KMS-11 (cell line): Measurements from ENCODE around the gene DEFB112.

Experiments
- H2AFZ ChIP-seq: fragments of 200-600 bp; sonication (generic); 2 replicates; pipeline ENCODE4 v1.6.1; 2016; ENCODE audit warnings: antibody characterized with exemption, mixed run types, low read depth
- H3K27ac ChIP-seq: fragments of 200-600 bp; sonication (generic); 2 replicates; pipeline ENCODE4 v1.6.1; 2016; ENCODE audit warnings: mild to moderate bottlenecking, mixed run types
- H3K27me3 ChIP-seq: fragments of 200-600 bp; sonication (generic); 2 replicates; pipeline ENCODE4 v1.6.1; 2017; ENCODE audit warnings: mild to moderate bottlenecking, low read depth, mixed run types, moderate library complexity; ENCODE audit not compliant: insufficient read depth
- H3K36me3 ChIP-seq: fragments of 200-600 bp; sonication (generic); 2 replicates; pipeline ENCODE4 v1.6.1; 2017; ENCODE audit warnings: mild to moderate bottlenecking, mixed run types; ENCODE audit not compliant: insufficient read depth
- H3K4me1 ChIP-seq: fragments of 200-600 bp; sonication (generic); 2 replicates; pipeline ENCODE4 v1.6.1; 2016; ENCODE audit warnings: mild to moderate bottlenecking, low read depth, mixed run types; ENCODE audit not compliant: poor library complexity, severe bottlenecking
- H3K4me2 ChIP-seq: fragments of 200-600 bp; sonication (generic); 2 replicates; pipeline ENCODE4 v1.7.0; 2016; ENCODE audit warnings: mild to moderate bottlenecking, mixed run types
- H3K4me3 ChIP-seq: fragments of 200-600 bp; sonication (generic); IDR thresholded peaks from 2 replicates; pipeline ENCODE4 v1.6.1; 2017; ENCODE audit warnings: low read depth, low read length, mixed read lengths; ENCODE audit not compliant: insufficient read depth
- H3K79me2 ChIP-seq: fragments of 200-600 bp; sonication (generic); 2 replicates; pipeline ENCODE4 v1.6.1; 2016; ENCODE audit warnings: low read depth, mixed run types; ENCODE audit not compliant: insufficient read depth
- H3K9ac ChIP-seq: fragments of 200-600 bp; sonication (generic); 2 replicates; pipeline ENCODE4 v1.6.1; 2016; ENCODE audit warnings: mild to moderate bottlenecking, mixed run types
- H4K20me1 ChIP-seq: fragments of 200-600 bp; sonication (generic); 2 replicates; pipeline ENCODE4 v1.6.1; 2016; ENCODE audit warnings: mild to moderate bottlenecking, mixed run types; ENCODE audit not compliant: insufficient read depth
- TF ChIP-seq, protein P1 (sequence below): fragments of 200-600 bp; sonication (generic); conservative IDR thresholded peaks from 2 replicates; pipeline ENCODE4 v1.6.1; 2017; ENCODE audit warnings: low read depth, mild to moderate bottlenecking, antibody characterized with exemption, low read length, moderate library complexity, mixed read lengths

The DEFB112 gene

DNA sequence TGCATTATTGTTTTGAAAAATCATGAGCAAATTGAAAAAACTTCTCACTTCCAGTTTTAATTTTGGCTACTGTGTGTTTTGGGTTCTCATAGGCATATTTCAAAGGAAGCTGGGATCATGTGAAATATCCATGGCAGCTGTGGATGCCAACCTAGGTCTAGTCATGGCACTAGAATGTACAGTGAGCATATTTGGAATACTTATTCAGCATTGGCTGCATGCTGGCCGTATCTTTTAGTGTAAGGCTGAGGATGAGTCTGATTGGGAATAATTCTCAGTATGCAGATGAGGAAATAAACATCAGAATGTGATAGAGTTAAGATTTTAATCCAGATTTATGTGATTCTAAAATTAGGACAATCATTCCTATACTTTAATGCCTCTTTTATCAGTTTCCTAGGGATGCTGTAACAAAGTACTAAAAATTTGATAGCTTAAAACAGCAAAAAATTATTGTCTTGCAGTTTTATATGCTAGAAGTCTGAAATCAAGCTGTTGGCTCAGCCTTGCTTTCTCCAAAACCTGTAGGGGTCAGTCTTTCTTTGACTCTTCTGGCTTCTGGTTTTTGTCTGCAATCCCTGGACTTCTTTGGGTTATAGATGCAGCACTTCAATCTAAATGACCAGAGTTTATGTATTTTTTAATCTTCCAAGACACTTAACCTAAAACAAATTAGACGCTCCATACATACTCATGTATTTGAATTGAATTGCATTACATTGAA is 37.7 kb upstream of the DEFB112 start:
- H3K27me3 ChIP-seq: no peaks in the 10 kb centered on the region
- H2AFZ ChIP-seq: no peak overlapping the region
- H3K9ac ChIP-seq: no peak overlapping the region
- H3K4me1 ChIP-seq: no peaks in the 10 kb centered on the region
- H3K4me3 ChIP-seq: no peak overlapping the region
- no peak overlapping the region for H3K27ac ChIP-seq
- TF ChIP-seq, protein P1, sequence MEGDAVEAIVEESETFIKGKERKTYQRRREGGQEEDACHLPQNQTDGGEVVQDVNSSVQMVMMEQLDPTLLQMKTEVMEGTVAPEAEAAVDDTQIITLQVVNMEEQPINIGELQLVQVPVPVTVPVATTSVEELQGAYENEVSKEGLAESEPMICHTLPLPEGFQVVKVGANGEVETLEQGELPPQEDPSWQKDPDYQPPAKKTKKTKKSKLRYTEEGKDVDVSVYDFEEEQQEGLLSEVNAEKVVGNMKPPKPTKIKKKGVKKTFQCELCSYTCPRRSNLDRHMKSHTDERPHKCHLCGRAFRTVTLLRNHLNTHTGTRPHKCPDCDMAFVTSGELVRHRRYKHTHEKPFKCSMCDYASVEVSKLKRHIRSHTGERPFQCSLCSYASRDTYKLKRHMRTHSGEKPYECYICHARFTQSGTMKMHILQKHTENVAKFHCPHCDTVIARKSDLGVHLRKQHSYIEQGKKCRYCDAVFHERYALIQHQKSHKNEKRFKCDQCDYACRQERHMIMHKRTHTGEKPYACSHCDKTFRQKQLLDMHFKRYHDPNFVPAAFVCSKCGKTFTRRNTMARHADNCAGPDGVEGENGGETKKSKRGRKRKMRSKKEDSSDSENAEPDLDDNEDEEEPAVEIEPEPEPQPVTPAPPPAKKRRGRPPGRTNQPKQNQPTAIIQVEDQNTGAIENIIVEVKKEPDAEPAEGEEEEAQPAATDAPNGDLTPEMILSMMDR: no peak
- no peaks in the 10 kb centered on the region for H3K79me2 ChIP-seq
- no peaks in the 10 kb centered on the region for H4K20me1 ChIP-seq
- H3K4me2 ChIP-seq: no peak overlapping the region
- H3K36me3 ChIP-seq: no peaks in the 10 kb centered on the region

DNA sequence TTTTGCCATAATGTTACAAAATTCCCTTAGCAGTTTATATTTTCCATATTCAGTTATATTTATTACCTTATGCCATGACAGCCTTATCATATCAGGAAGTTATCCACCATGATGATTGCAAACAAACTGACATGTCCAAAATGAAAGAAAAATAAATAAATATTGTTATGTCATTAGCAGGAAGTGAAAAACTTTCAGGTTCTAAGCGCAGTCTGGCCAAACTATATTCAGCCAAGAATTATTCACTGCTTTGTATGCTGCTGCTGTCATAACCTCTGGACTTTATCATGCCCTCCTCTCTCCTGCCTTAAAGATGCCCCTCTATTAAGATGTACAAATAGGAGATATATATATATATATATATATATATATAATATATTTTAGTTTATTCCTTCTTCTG is 27.7 kb upstream of the DEFB112 start:
- Histone ChIP-seq H2AFZ (no peak overlapping the region), H3K79me2 (no peaks in the 10 kb centered on the region), H3K4me1 (no peaks in the 10 kb centered on the region), H3K27ac (no peak overlapping the region), H4K20me1 (no peaks in the 10 kb centered on the region), H3K9ac (no peak overlapping the region), H3K4me3 (no peak overlapping the region), H3K36me3 (no peaks in the 10 kb centered on the region), H3K4me2 (no peak overlapping the region), H3K27me3 (no peaks in the 10 kb centered on the region)
- TF ChIP-seq, protein P1: no peak

DNA sequence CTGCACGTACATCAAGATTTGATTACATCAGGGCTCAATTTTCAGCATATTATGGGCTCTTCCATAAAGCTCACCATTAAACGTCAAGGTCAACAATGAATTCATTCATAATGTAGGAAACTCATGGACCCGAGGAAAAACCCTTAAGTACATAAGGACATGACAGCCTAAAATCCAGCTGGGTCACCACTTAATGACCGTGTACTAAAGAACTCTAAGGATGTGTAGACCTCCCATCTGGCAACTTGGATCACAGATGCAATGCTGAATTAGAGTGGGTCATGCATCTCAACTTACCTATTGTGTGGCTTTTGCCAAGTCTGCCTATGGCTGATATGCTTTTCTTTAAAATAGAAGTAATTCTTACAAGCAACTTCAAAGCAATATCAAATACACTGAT is 26.7 kb upstream of the DEFB112 start:
- H4K20me1 ChIP-seq: no peaks in the 10 kb centered on the region
- H3K36me3 ChIP-seq: no peaks in the 10 kb centered on the region
- H3K4me3 ChIP-seq: no peak overlapping the region
- no peak overlapping the region for H2AFZ ChIP-seq
- no peak overlapping the region for H3K27ac ChIP-seq
- no peak overlapping the region for H3K4me2 ChIP-seq
- no peak overlapping the region for H3K9ac ChIP-seq
- TF ChIP-seq, protein P1: no peak
- no peaks in the 10 kb centered on the region for H3K27me3 ChIP-seq
- no peaks in the 10 kb centered on the region for H3K4me1 ChIP-seq
- H3K79me2 ChIP-seq: no peaks in the 10 kb centered on the region

DNA sequence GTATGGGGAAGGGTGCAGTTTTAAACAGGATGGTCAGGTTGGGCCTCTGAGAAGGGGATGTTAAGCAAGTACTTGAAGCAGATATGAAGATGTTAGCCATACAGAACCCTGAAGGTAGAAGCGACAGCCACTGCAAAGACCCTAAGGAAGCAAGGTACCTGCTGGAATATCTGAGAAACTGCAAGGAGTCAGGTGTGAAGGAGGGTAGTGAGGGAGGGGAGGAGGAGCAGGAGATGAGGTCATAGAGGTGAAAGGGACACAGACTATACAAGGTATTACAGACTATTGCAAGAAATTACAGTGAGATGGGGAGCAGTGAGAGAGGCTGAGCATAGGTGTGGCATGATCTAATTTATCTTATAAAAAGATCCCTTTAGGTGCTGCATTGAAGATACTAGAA is 22.2 kb upstream of the DEFB112 start:
- Histone ChIP-seq H3K36me3 (no peaks in the 10 kb centered on the region), H3K27ac (no peak overlapping the region), H3K27me3 (no peaks in the 10 kb centered on the region), H3K9ac (no peak overlapping the region), H4K20me1 (no peaks in the 10 kb centered on the region), H3K4me2 (no peak overlapping the region), H3K79me2 (no peaks in the 10 kb centered on the region), H2AFZ (no peak overlapping the region), H3K4me1 (no peaks in the 10 kb centered on the region), H3K4me3 (no peak overlapping the region)
- TF ChIP-seq, protein P1: no peak
